Measurements from ENCODE around the gene SV2C.
"Not testable (repeated sequence)": the region's sequence is repeated elsewhere in the genome, so short reads cannot be mapped to it uniquely, and the experiment has no call there.

DNA sequence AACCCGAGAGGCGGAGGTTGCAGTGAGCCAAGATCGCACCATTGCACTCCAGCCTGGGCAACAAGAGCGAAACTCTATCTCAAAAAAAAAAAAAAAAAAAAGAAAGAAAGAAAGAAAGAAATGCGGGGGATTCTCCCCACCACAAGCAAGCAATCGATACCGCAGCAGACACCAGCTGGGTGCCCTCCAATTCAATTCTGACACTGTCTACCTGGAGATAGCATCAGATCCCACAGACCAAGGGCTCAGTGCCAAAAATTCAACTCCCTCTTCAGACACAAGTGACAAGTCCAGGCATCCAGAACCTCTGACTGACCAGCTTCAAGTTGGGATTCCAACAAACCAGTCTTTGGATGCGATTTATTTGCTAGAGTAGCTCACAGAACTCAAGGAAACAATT lies 286.5 kb downstream of the SV2C start:
- TF ChIP-seq, protein P1, sequence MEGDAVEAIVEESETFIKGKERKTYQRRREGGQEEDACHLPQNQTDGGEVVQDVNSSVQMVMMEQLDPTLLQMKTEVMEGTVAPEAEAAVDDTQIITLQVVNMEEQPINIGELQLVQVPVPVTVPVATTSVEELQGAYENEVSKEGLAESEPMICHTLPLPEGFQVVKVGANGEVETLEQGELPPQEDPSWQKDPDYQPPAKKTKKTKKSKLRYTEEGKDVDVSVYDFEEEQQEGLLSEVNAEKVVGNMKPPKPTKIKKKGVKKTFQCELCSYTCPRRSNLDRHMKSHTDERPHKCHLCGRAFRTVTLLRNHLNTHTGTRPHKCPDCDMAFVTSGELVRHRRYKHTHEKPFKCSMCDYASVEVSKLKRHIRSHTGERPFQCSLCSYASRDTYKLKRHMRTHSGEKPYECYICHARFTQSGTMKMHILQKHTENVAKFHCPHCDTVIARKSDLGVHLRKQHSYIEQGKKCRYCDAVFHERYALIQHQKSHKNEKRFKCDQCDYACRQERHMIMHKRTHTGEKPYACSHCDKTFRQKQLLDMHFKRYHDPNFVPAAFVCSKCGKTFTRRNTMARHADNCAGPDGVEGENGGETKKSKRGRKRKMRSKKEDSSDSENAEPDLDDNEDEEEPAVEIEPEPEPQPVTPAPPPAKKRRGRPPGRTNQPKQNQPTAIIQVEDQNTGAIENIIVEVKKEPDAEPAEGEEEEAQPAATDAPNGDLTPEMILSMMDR (IDR thresholded peaks at IDR 0.05): not testable (repeated sequence)
- not testable (repeated sequence) for TF ChIP-seq POLR2A (IDR thresholded peaks at IDR 0.05)
